Aorta (tissue), 5 donors: ENCODE measurements around the gene TBC1D20. TPM values are rescaled to one million over a fixed set of nuclear protein-coding genes. Genes with fewer than 3 reads are reported as not detected.
"Not testable (repeated sequence)": the region's sequence is repeated elsewhere in the genome, so short reads cannot be mapped to it uniquely, and the experiment has no call there.

ENCODE experiments used
- ATAC-seq: fragments of 200-7000 bp; cut with Tn5 transposase; one replicate; pipeline ENCODE4 v1.9.1; 2022; ENCODE audit warnings: moderate library complexity; ENCODE audit not compliant: low FRiP score
- DNase-seq, 2 donors: peaks; one replicate each; pipeline ENCODE4 v3.0.0-alpha.2; 2020
- H3K27ac ChIP-seq, 2 donors: one replicate each; pipeline ENCODE4 v1.5.1; 2013; ENCODE audit warnings: low read length in 2 of 2, mild to moderate bottlenecking in 2 of 2, moderate library complexity in 2 of 2, control low read depth in 1 of 2, inconsistent platforms in 1 of 2, low read depth in 1 of 2
- H3K27me3 ChIP-seq, 2 donors: one replicate each; pipeline ENCODE4 v1.6.1; 2013; ENCODE audit warnings: control low read depth in 1 of 2, low read length in 1 of 2, mild to moderate bottlenecking in 1 of 2, moderate library complexity in 1 of 2; ENCODE audit not compliant: insufficient read depth in 2 of 2, control insufficient read depth in 1 of 2
- H3K36me3 ChIP-seq, 2 donors: one replicate each; pipeline ENCODE4 v1.6.1; 2013; ENCODE audit warnings: control low read depth in 1 of 2, low read length in 1 of 2, mild to moderate bottlenecking in 1 of 2; ENCODE audit not compliant: insufficient read depth in 2 of 2, control insufficient read depth in 1 of 2
- H3K4me1 ChIP-seq, 2 donors: one replicate each; pipeline ENCODE4 v1.6.1; 2013; ENCODE audit warnings: low read length in 2 of 2, control low read depth in 1 of 2, mild to moderate bottlenecking in 1 of 2, moderate library complexity in 1 of 2; ENCODE audit not compliant: insufficient read depth in 2 of 2, control insufficient read depth in 1 of 2
- H3K4me3 ChIP-seq, 2 donors: one replicate each; pipeline ENCODE4 v1.5.1; 2013; ENCODE audit warnings: low read length in 2 of 2, control low read depth in 1 of 2, mild to moderate bottlenecking in 1 of 2
- H3K9me3 ChIP-seq: one replicate; pipeline ENCODE4 v1.6.1; 2013; ENCODE audit warnings: mild to moderate bottlenecking, low read length; ENCODE audit not compliant: control insufficient read depth
- WGBS, 2 donors: extraction: QIAGEN DNeasy Blood & Tissue Kit; methylation state at CpG; one replicate each; pipeline ENCODE4 v1.1.7; 2013; 5-methylcytosine and 5-hydroxymethylcytosine counted together
- intact Hi-C, 2 donors: fragments of 100-400 bp; cut with DNase I; formaldehyde crosslinking; loops; one replicate each; pipeline versions ENCODE4 v1.14.2 to v1.15.0; 2022
- polyA plus RNA-seq, 2 donors: library from polyadenylated mRNA; stranded (reverse); fragments of 200-250 nt; gene quantifications; one replicate each; pipeline ENCODE4 v1.2.3, GENCODE V29; 2013
- total RNA-seq, 2 donors: library from RNA; stranded (reverse); fragmentation: NEBNext Ultra II Directional; extraction: Animal tissue kit (Norgen Biotek cat#: 25700); gene quantifications; one replicate each; pipeline ENCODE4 v1.2.1, GENCODE V29; 2021
- donor health status: healthy with polysubstance abuse.
- donor health status: Bipolar disorder and iron deficiency.
- donor health status: DM: no; HTN: no; CAD: no.
- donor health status: DM: no; HTN: no; CAD: no.
- donor health status: DM: yes; HTN: yes; CAD: no.

Gene TBC1D20
- total and polyA plus RNA-seq, 4 donors = 9.5 to 39.1 (median 27.2) TPM

- H3K4me3 ChIP-seq = no peak overlapping the region
- intact Hi-C loops = loop anchor here (1.0 to 10.0 kb wide), 4 partner anchors 72 to 125 kb away; partner anchors contain the start of gene RBCK1 (in 2 of the 2)
- no peak overlapping the region for H3K27ac ChIP-seq
- no peaks in the 10 kb centered on the region for H3K4me1 ChIP-seq
- H3K27me3 ChIP-seq = no peaks in the 10 kb centered on the region
- DNase-seq = no peak
- 31 to 36% methylated on average over 3 of the region's 3 CpGs for WGBS, 2 donors
- peak; percentile 56 for ATAC-seq
- H3K9me3 ChIP-seq = no peaks in the 10 kb centered on the region
- peaks cover 0 to 3% of the 10 kb centered on the region in 2 donors for H3K36me3 ChIP-seq
Observed at GRCh38 chr20:478949-479429, 16.7 kb upstream of the TBC1D20 start.

- intact Hi-C loops = loop anchor here (2.0 to 10.0 kb wide), 3 partner anchors 71 to 123 kb away; partner anchors contain the start of gene RBCK1 (in 2 of the 2)
Observed at GRCh38 chr20:478010-478948, 15.9 kb upstream of the TBC1D20 start.

GRCh38 chr20:476561-477249 is 14.4 kb upstream of the TBC1D20 start:
- intact Hi-C loops = loop anchor here (5.0 to 10.0 kb wide), 2 partner anchors 69 to 72 kb away; partner anchors contain the start of gene RBCK1 (in 2 of the 2)
- H3K27ac ChIP-seq, H3K4me1 ChIP-seq, DNase-seq, H3K27me3 ChIP-seq, H3K9me3 ChIP-seq, ATAC-seq, H3K36me3 ChIP-seq, H3K4me3 ChIP-seq: not testable (repeated sequence)
- WGBS, 2 donors = 89 to 96% methylated on average over 6 of the region's 6 CpGs

More at GRCh38 chr20:478010-478948, 15.9 kb upstream of the TBC1D20 start:
- Histone ChIP-seq H3K36me3 (peaks cover 0 to under 1% of the 10 kb centered on the region in 2 donors), H3K27ac (no peak overlapping the region), H3K4me3 (no peak overlapping the region), H3K9me3 (no peaks in the 10 kb centered on the region), H3K27me3 (no peaks in the 10 kb centered on the region), H3K4me1 (no peaks in the 10 kb centered on the region)
- 69 to 70% methylated on average over 8 of the region's 8 CpGs for WGBS, 2 donors
- DNase-seq (no peak), ATAC-seq (no peak)

GRCh38 chr20:475463-476357 is 13.4 kb upstream of the TBC1D20 start:
- DNase-seq = no peak
- Histone ChIP-seq H3K27ac (no peak overlapping the region), H3K4me3 (no peak overlapping the region), H3K4me1 (no peaks in the 10 kb centered on the region), H3K27me3 (no peaks in the 10 kb centered on the region), H3K36me3 (no peaks in the 10 kb centered on the region), H3K9me3 (no peaks in the 10 kb centered on the region)
- intact Hi-C loops = loop anchor here (5.0 to 10.0 kb wide), 2 partner anchors 68 to 71 kb away; partner anchors contain the start of gene RBCK1 (in 2 of the 2)
- WGBS, 2 donors = 27 to 39% methylated on average over 6 of the region's 6 CpGs
- no peak for ATAC-seq

- intact Hi-C loops = loop anchor here in 1 of 2 donors (10.0 kb wide), 1 partner anchor 70 kb away; the partner anchor contains the start of gene RBCK1
- no peak overlapping the region for H3K27ac ChIP-seq
- H3K9me3 ChIP-seq = no peaks in the 10 kb centered on the region
- H3K4me1 ChIP-seq = no peaks in the 10 kb centered on the region
- no peaks in the 10 kb centered on the region for H3K36me3 ChIP-seq
- ATAC-seq (no peak), DNase-seq (no peak)
- 46 to 54% methylated on average over 2 of the region's 2 CpGs for WGBS, 2 donors
- no peak overlapping the region for H3K4me3 ChIP-seq
- no peaks in the 10 kb centered on the region for H3K27me3 ChIP-seq
Observed at GRCh38 chr20:474581-474980, 12.2 kb upstream of the TBC1D20 start.

GRCh38 chr20:472889-473292 is 10.6 kb upstream of the TBC1D20 start:
- no peaks in the 10 kb centered on the region for H3K27me3 ChIP-seq
- 92 to 100% methylated on average over 1 of the region's 1 CpG for WGBS, 2 donors
- no peaks in the 10 kb centered on the region for H3K9me3 ChIP-seq
- intact Hi-C loops = loop anchor here in 1 of 2 donors (10.0 kb wide), 1 partner anchor 68 kb away; the partner anchor contains the start of gene RBCK1
- H3K36me3 ChIP-seq = no peaks in the 10 kb centered on the region
- no peaks in the 10 kb centered on the region for H3K4me1 ChIP-seq
- DNase-seq (no peak), ATAC-seq (no peak)
- no peak overlapping the region for H3K4me3 ChIP-seq
- H3K27ac ChIP-seq = no peak overlapping the region

GRCh38 chr20:472137-472846 is 10.0 kb upstream of the TBC1D20 start:
- H3K27me3 ChIP-seq = no peaks in the 10 kb centered on the region
- no peak for ATAC-seq
- intact Hi-C loops = loop anchor here in 1 of 2 donors (10.0 kb wide), 1 partner anchor 67 kb away; the partner anchor contains the start of gene RBCK1
- no peaks in the 10 kb centered on the region for H3K4me1 ChIP-seq
- no peaks in the 10 kb centered on the region for H3K9me3 ChIP-seq
- DNase-seq = no peak
- no peak overlapping the region for H3K4me3 ChIP-seq
- H3K27ac ChIP-seq = no peak overlapping the region
- WGBS, 2 donors = 82 to 91% methylated on average over 9 of the region's 9 CpGs
- no peaks in the 10 kb centered on the region for H3K36me3 ChIP-seq
